ENCODE measurements around the gene WDR19.
"Not testable (repeated sequence)": the region's sequence is repeated elsewhere in the genome, so short reads cannot be mapped to it uniquely, and the experiment has no call there.

The WDR19 gene

DNA sequence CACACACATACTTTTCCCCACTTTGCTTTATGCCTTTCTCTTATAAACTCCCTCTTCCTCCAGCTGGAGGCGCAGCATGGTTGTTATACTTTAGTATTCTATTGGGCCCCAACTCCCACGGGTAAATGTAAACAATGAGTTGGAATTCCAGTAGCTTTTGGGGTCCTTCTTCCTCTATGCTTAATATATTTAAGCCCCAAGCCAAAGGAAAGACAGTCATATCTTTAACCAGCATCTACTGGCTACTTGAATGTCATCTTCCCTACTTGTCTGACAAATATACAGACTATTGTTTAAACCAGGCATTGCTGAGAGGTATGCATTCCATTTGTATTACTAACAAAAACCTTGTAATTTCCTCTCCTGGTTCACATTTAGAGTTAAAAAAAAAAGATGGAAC lies 72.9 kb downstream of the WDR19 start:
- no peak for TF ChIP-seq POLR2AphosphoS5 (IDR thresholded peaks at IDR 0.05; ENCODE audit: low read depth, low read length)
- TF ChIP-seq POU2F2 (IDR thresholded peaks at IDR 0.05; ENCODE audit: low read depth, low read length) = no peak
- no peak for TF ChIP-seq SPI1 (IDR thresholded peaks at IDR 0.05; ENCODE audit: low read depth, low read length)
- no peak for TF ChIP-seq TAF1 (IDR thresholded peaks at IDR 0.05; ENCODE audit: low read depth, low read length)
- TF ChIP-seq PAX5 (IDR thresholded peaks at IDR 0.05; ENCODE audit: insufficient read depth, low read length, severe bottlenecking) = no peak
- FAIRE-seq = peak; percentile 40

DNA sequence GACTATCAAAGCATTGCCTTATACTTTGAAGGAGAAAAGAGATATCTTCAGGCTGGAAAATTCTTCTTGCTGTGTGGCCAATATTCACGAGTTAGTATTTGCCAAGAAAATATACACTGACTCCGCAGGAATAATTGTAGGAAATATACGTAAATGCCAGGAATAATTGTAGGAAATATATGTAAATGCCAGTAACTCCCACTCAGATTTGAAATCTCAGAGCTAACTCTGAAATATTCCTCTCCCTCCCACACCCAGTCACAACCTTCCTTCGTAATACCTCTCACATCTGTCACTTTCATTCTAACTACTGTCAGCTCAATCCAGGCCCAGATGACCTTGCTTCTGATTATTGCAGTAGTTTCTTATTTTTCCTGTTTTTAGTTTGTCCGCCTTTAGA lies 73.5 kb downstream of the WDR19 start:
- FAIRE-seq (peak; percentile 45), DNase-seq (ENCODE audit: insufficient read length, low spot score) (no peak)
- TF ChIP-seq POU2F2 (IDR thresholded peaks at IDR 0.05; ENCODE audit: low read depth, low read length) (no peak), PAX5 (IDR thresholded peaks at IDR 0.05; ENCODE audit: insufficient read depth, low read length, severe bottlenecking) (no peak), TAF1 (IDR thresholded peaks at IDR 0.05; ENCODE audit: low read depth, low read length) (no peak), POLR2AphosphoS5 (IDR thresholded peaks at IDR 0.05; ENCODE audit: low read depth, low read length) (no peak), SPI1 (IDR thresholded peaks at IDR 0.05; ENCODE audit: low read depth, low read length) (no peak), POLR2A (IDR thresholded peaks at IDR 0.05; ENCODE audit: low read depth, low read length) (no peak)

More for the DNA sequence above, 72.9 kb downstream of the WDR19 start:
- DNase-seq (ENCODE audit: insufficient read length, low spot score) = no peak

DNA sequence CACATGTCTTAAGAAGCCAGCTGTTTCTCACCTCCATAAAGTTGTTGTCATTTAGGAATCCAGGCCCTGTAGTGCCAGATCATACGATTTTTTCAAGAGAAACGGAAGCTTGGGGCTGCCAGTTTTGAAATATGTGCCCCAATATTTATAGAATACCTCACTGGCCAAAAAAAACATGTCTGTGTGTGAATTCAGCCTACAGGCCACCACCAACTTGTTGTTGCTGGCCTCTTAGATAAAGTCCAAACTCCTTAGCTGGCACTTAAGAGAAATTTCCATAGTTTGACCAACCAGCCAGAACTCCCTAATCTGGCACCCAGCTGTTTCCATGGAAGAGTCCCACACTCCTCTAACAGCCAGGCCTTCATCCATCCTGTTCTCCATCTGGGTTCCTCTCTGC lies 74.1 kb downstream of the WDR19 start:
- TF ChIP-seq POLR2AphosphoS5 (IDR thresholded peaks at IDR 0.05; ENCODE audit: low read depth, low read length) (no peak), PAX5 (IDR thresholded peaks at IDR 0.05; ENCODE audit: insufficient read depth, low read length, severe bottlenecking) (no peak), SPI1 (IDR thresholded peaks at IDR 0.05; ENCODE audit: low read depth, low read length) (no peak), POU2F2 (IDR thresholded peaks at IDR 0.05; ENCODE audit: low read depth, low read length) (no peak), TAF1 (IDR thresholded peaks at IDR 0.05; ENCODE audit: low read depth, low read length) (no peak), POLR2A (IDR thresholded peaks at IDR 0.05; ENCODE audit: low read depth, low read length) (no peak)
- FAIRE-seq = no peak
- no peak for DNase-seq (ENCODE audit: insufficient read length, low spot score)

DNA sequence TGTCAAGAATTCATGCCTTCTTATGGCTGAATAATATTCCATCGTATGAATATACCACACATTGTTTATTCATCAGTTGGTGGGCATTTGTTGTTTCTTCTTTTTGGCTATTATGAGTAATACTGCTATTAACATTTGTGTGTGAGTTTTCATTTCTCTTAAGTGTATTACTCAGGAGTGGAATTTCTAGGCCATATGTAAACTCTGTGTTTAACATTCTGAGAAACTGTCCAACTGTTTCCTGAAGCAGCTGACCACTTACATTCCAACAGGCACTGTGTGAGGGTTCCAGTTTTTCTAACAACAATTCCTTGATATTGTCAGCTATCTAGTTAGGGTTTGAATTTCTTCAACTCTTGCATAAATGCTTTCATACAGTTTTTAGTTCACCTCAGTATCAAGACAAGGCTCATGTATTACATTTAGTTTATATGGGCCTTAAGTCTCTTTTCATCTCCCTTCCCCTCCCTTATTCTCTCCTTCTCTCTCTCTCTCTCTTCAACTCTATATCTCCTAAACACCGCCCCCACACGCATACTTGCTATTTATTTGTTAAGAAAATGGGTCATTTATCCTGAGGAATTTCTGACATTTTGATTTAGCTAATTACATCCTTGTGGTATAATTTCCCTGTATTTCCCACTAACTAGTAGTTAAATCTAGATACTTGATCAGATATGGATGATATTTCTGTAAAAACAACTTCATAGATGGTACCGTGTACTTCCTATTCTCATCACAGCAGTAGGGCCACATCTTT lies 77.4 kb downstream of the WDR19 start:
- no peak for DNase-seq (ENCODE audit: insufficient read length, low spot score)
- TF ChIP-seq POLR2AphosphoS5 (IDR thresholded peaks at IDR 0.05; ENCODE audit: low read depth, low read length) (no peak), TAF1 (IDR thresholded peaks at IDR 0.05; ENCODE audit: low read depth, low read length) (no peak)
- no peak for FAIRE-seq

DNA sequence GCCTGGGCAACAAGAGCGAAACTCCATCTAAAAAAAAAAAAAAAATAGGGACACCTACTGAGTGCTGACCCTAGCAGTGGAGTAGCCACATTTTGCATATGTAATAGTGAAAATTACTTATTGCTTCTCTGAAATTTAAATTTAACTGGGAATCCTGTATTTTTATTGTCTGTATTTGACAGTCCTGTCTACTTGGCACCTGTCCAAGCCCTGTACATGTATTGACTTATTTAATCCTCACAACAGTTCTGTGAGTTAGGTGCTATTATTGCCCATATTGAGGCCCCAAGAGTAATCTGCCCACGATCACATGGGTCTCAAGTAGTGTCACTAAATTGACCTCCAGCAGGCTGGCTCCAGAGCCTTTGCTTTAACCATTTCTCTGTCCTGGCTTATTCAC lies 81.6 kb downstream of the WDR19 start:
- TF ChIP-seq POU2F2 (IDR thresholded peaks at IDR 0.05; ENCODE audit: low read depth, low read length) (no peak), POLR2A (IDR thresholded peaks at IDR 0.05; ENCODE audit: low read depth, low read length) (no peak), PAX5 (IDR thresholded peaks at IDR 0.05; ENCODE audit: insufficient read depth, low read length, severe bottlenecking) (no peak), TAF1 (IDR thresholded peaks at IDR 0.05; ENCODE audit: low read depth, low read length) (no peak), SPI1 (IDR thresholded peaks at IDR 0.05; ENCODE audit: low read depth, low read length) (no peak), POLR2AphosphoS5 (IDR thresholded peaks at IDR 0.05; ENCODE audit: low read depth, low read length) (no peak)
- no peak for FAIRE-seq
- no peak for DNase-seq (ENCODE audit: insufficient read length, low spot score)

DNA sequence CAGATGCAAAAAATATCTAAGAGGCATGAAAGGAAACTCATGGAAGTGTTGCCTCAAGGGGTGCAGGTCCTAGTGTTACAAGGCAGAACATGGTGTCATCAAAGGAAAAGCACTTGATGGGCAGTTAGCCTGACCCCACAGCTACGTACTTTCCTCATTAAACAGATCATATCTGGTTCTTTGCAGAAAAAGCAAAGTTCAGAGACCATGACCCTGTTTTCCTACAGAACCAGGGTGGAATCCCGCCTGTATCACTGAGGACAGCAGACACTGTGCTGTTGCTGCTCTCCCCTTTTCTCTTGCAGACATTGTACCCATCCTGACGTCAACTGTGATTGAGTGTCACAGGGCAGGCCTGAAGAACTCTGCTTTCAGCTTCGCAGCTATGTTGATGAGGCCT lies 92.2 kb downstream of the WDR19 start:
- DNase-seq (ENCODE audit: insufficient read length, low spot score) = no peak
- TF ChIP-seq POLR2AphosphoS5 (IDR thresholded peaks at IDR 0.05; ENCODE audit: low read depth, low read length) (no peak), SPI1 (IDR thresholded peaks at IDR 0.05; ENCODE audit: low read depth, low read length) (no peak), TAF1 (IDR thresholded peaks at IDR 0.05; ENCODE audit: low read depth, low read length) (no peak), POU2F2 (IDR thresholded peaks at IDR 0.05; ENCODE audit: low read depth, low read length) (no peak), POLR2A (IDR thresholded peaks at IDR 0.05; ENCODE audit: low read depth, low read length) (no peak), PAX5 (IDR thresholded peaks at IDR 0.05; ENCODE audit: insufficient read depth, low read length, severe bottlenecking) (no peak)
- FAIRE-seq = no peak

DNA sequence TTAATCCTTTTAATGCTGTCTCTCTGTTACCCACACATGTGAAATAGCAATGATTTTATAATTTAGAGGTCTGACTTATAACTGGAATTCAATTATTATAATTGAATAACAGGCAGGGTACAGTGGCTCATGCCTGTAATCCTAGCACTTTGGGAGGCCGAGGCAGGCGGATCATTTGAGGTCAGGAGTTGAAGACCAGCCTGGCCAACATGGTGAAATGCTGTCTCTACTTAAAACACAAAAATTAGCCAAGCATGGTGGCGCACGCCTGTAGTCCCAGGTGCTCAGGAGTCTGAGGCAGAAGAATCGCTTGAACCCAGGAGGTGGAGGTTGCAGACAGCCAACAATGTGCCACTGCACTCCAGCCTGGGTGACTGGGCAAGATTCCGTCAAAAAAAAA lies 95.3 kb downstream of the WDR19 start:
- not testable (repeated sequence) for FAIRE-seq; DNase-seq (ENCODE audit: insufficient read length, low spot score)

DNA sequence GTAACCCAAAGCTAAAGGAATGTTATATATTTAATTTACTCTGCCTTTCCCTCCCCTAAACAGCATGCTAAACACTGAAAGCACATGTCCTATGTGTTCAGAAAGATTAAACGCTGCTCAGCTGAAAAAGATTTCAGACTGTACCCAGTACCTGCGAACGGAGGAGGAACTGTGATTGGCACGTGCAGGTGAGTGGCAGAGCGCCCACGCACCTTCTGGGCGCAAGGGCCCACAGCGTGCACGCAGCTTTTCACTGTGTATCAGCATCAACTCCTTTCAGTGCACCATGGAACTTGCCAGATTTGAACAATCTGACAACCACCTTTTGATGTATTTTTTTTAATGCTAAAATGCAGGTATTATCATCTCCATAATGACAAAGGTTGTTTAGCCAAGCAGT lies 96.1 kb downstream of the WDR19 start:
- DNase-seq (ENCODE audit: insufficient read length, low spot score) (no peak), FAIRE-seq (no peak)

DNA sequence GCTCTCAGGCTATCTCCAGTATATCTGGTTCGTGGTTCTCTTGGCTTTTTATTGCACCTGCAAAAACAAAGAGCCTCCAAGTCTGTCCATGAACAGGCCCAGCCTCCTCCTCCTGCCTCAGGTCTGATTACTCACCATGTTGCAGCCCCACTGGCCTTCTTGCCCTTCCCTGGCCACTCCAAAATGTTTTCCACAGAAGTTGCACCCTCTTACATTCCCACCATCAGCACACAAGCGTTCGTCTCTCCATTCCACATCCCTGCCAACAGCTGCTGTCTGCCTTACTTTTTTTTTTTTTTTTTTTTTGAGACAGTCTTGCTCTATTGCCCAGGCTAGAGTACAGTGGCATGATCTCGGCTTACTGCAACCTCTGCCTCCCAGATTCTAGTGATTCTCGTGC lies 97.1 kb downstream of the WDR19 start:
- no peak for DNase-seq (ENCODE audit: insufficient read length, low spot score)
- FAIRE-seq = no peak
- TF ChIP-seq POLR2A (IDR thresholded peaks at IDR 0.05; ENCODE audit: low read depth, low read length) = no peak
- TF ChIP-seq POU2F2 (IDR thresholded peaks at IDR 0.05; ENCODE audit: low read depth, low read length) = no peak
- no peak for TF ChIP-seq PAX5 (IDR thresholded peaks at IDR 0.05; ENCODE audit: insufficient read depth, low read length, severe bottlenecking)
- no peak for TF ChIP-seq TAF1 (IDR thresholded peaks at IDR 0.05; ENCODE audit: low read depth, low read length)
- no peak for TF ChIP-seq SPI1 (IDR thresholded peaks at IDR 0.05; ENCODE audit: low read depth, low read length)
- TF ChIP-seq POLR2AphosphoS5 (IDR thresholded peaks at IDR 0.05; ENCODE audit: low read depth, low read length) = no peak

More for the DNA sequence above, 96.1 kb downstream of the WDR19 start:
- TF ChIP-seq TAF1 (IDR thresholded peaks at IDR 0.05; ENCODE audit: low read depth, low read length) (no peak), SPI1 (IDR thresholded peaks at IDR 0.05; ENCODE audit: low read depth, low read length) (no peak), PAX5 (IDR thresholded peaks at IDR 0.05; ENCODE audit: insufficient read depth, low read length, severe bottlenecking) (no peak), POU2F2 (IDR thresholded peaks at IDR 0.05; ENCODE audit: low read depth, low read length) (no peak), POLR2A (IDR thresholded peaks at IDR 0.05; ENCODE audit: low read depth, low read length) (no peak), POLR2AphosphoS5 (IDR thresholded peaks at IDR 0.05; ENCODE audit: low read depth, low read length) (no peak)

DNA sequence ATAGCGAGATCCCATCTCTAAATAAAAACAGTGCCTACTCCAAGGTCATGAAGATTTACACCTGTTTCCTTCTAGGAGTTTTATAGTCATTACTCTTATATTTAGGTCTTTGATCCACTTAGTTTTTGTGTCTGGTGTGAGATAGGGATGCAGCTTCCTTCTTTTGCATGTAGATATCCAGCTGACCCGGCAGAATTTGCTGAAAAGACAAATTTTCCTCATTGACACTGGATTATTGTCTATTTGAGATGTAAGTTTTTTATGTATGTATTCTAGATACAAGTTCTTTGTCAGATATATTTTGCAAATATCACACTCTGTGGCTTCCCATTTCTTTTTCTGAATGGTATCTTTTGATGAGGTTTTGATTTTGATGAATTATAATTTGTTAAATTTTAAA lies 98.4 kb downstream of the WDR19 start:
- TF ChIP-seq POLR2AphosphoS5 (IDR thresholded peaks at IDR 0.05; ENCODE audit: low read depth, low read length) (no peak), TAF1 (IDR thresholded peaks at IDR 0.05; ENCODE audit: low read depth, low read length) (no peak), POLR2A (IDR thresholded peaks at IDR 0.05; ENCODE audit: low read depth, low read length) (no peak), SPI1 (IDR thresholded peaks at IDR 0.05; ENCODE audit: low read depth, low read length) (no peak), POU2F2 (IDR thresholded peaks at IDR 0.05; ENCODE audit: low read depth, low read length) (no peak), PAX5 (IDR thresholded peaks at IDR 0.05; ENCODE audit: insufficient read depth, low read length, severe bottlenecking) (no peak)
- no peak for DNase-seq (ENCODE audit: insufficient read length, low spot score)
- no peak for FAIRE-seq
